Ectodermal cell (in vitro differentiated cells): ENCODE data around the gene SLCO4A1.

Source experiments
- H3K27ac ChIP-seq: 2 replicates; pipeline ENCODE4 v1.7.0; 2013; ENCODE audit warnings: mild to moderate bottlenecking, low read depth, low read length; ENCODE audit not compliant: insufficient read depth, poor library complexity, severe bottlenecking
- H3K27me3 ChIP-seq: 2 replicates; pipeline ENCODE4 v1.7.0; 2013; ENCODE audit warnings: mild to moderate bottlenecking, low read length; ENCODE audit not compliant: insufficient read depth, control insufficient read depth, poor library complexity, severe bottlenecking
- H3K36me3 ChIP-seq: one replicate; pipeline ENCODE4 v1.7.0; 2013; ENCODE audit warnings: low read length; ENCODE audit not compliant: control insufficient read depth, insufficient read depth
- H3K4me1 ChIP-seq: one replicate; pipeline ENCODE4 v1.7.0; 2013; ENCODE audit warnings: low read length; ENCODE audit not compliant: control insufficient read depth, insufficient read depth
- H3K4me3 ChIP-seq: 2 replicates; pipeline ENCODE4 v1.7.0; 2013; ENCODE audit warnings: low read depth, low read length, control low read depth; ENCODE audit not compliant: insufficient read depth
- H3K9me3 ChIP-seq: 2 replicates; pipeline ENCODE4 v1.7.0; 2013; ENCODE audit warnings: mild to moderate bottlenecking, low read length, moderate library complexity; ENCODE audit not compliant: control insufficient read depth
- WGBS, 2 experiments: methylation state at CpG; one replicate each; pipeline ENCODE4 v1.1.7; 2013; ENCODE audit warnings: missing lambda C conversion rate in 2 of 2; 5-methylcytosine and 5-hydroxymethylcytosine counted together

Gene SLCO4A1

GRCh38 chr20:62615750-62616251, 26.5 kb upstream of the SLCO4A1 start:
- WGBS, 2 experiments: 95 to 96% methylated on average over 12 of the region's 12 CpGs
- Histone ChIP-seq H3K4me3 (no peak overlapping the region), H3K27me3 (no peaks in the 10 kb centered on the region)

GRCh38 chr20:62616728-62617621, 25.3 kb upstream of the SLCO4A1 start:
- Histone ChIP-seq H3K36me3 (no peaks in the 10 kb centered on the region), H3K4me3 (no peak overlapping the region), H3K4me1 (no peaks in the 10 kb centered on the region), H3K27me3 (no peaks in the 10 kb centered on the region), H3K27ac (no peak overlapping the region), H3K9me3 (no peaks in the 10 kb centered on the region)
- WGBS, 2 experiments: 55 to 56% methylated on average over 26 of the region's 26 CpGs

More at GRCh38 chr20:62615750-62616251, 26.5 kb upstream of the SLCO4A1 start:
- H3K27ac ChIP-seq: no peak overlapping the region
- no peaks in the 10 kb centered on the region for H3K36me3 ChIP-seq
- H3K4me1 ChIP-seq: no peaks in the 10 kb centered on the region
- H3K9me3 ChIP-seq: no peaks in the 10 kb centered on the region

- 86 to 90% methylated on average over 23 of the region's 23 CpGs for WGBS, 2 experiments
- Histone ChIP-seq H3K36me3 (no peaks in the 10 kb centered on the region), H3K4me3 (no peak overlapping the region), H3K27me3 (no peaks in the 10 kb centered on the region), H3K9me3 (no peaks in the 10 kb centered on the region), H3K4me1 (no peaks in the 10 kb centered on the region), H3K27ac (no peak overlapping the region)
Observed at GRCh38 chr20:62617711-62618483, 24.4 kb upstream of the SLCO4A1 start.

- no peaks in the 10 kb centered on the region for H3K9me3 ChIP-seq
- H3K4me1 ChIP-seq: peaks cover 7% of the 10 kb centered on the region
- no peaks in the 10 kb centered on the region for H3K36me3 ChIP-seq
- H3K4me3 ChIP-seq: no peak overlapping the region
- H3K27ac ChIP-seq: no peak overlapping the region
- no peaks in the 10 kb centered on the region for H3K27me3 ChIP-seq
- WGBS, 2 experiments: 66 to 67% methylated on average over 26 of the region's 26 CpGs
Observed at GRCh38 chr20:62618611-62619529, 23.4 kb upstream of the SLCO4A1 start.

- Histone ChIP-seq H3K4me1 (peaks cover 8% of the 10 kb centered on the region), H3K9me3 (no peaks in the 10 kb centered on the region), H3K36me3 (no peaks in the 10 kb centered on the region), H3K27me3 (no peaks in the 10 kb centered on the region), H3K27ac (no peak overlapping the region), H3K4me3 (no peak overlapping the region)
- 89 to 92% methylated on average over 13 of the region's 13 CpGs for WGBS, 2 experiments
Observed at GRCh38 chr20:62620625-62621024, 21.7 kb upstream of the SLCO4A1 start.

GRCh38 chr20:62621251-62622110, 20.8 kb upstream of the SLCO4A1 start:
- no peaks in the 10 kb centered on the region for H3K27me3 ChIP-seq
- no peak overlapping the region for H3K27ac ChIP-seq
- H3K9me3 ChIP-seq: no peaks in the 10 kb centered on the region
- peaks cover 8% of the 10 kb centered on the region for H3K4me1 ChIP-seq
- 91 to 92% methylated on average over 34 of the region's 34 CpGs for WGBS, 2 experiments
- no peaks in the 10 kb centered on the region for H3K36me3 ChIP-seq
- H3K4me3 ChIP-seq: no peak overlapping the region

GRCh38 chr20:62622178-62622876, 20.0 kb upstream of the SLCO4A1 start:
- Histone ChIP-seq H3K4me1 (peaks cover 8% of the 10 kb centered on the region), H3K9me3 (no peaks in the 10 kb centered on the region), H3K4me3 (no peak overlapping the region), H3K27ac (no peak overlapping the region), H3K36me3 (no peaks in the 10 kb centered on the region), H3K27me3 (no peaks in the 10 kb centered on the region)
- 88% methylated on average over 25 of the region's 25 CpGs for WGBS, 2 experiments

- no peaks in the 10 kb centered on the region for H3K36me3 ChIP-seq
- no peak overlapping the region for H3K27ac ChIP-seq
- H3K27me3 ChIP-seq: no peaks in the 10 kb centered on the region
- H3K4me3 ChIP-seq: no peak overlapping the region
- 90 to 91% methylated on average over 29 of the region's 29 CpGs for WGBS, 2 experiments
- H3K4me1 ChIP-seq: peaks cover 8% of the 10 kb centered on the region
- H3K9me3 ChIP-seq: no peaks in the 10 kb centered on the region
Observed at GRCh38 chr20:62622877-62623487, 19.3 kb upstream of the SLCO4A1 start.
